ENCODE data around the gene TMUB2. TPM values are rescaled to one million over a fixed set of nuclear protein-coding genes. Genes with fewer than 3 reads are reported as not detected.

Gene TMUB2
- total and polyA plus RNA-seq, 9 of the 15 experiments (the other 6 are each of a cell fraction or from before 2014, with no cell fraction given): 4.1 to 29.8 (median 16.3) TPM

DNA sequence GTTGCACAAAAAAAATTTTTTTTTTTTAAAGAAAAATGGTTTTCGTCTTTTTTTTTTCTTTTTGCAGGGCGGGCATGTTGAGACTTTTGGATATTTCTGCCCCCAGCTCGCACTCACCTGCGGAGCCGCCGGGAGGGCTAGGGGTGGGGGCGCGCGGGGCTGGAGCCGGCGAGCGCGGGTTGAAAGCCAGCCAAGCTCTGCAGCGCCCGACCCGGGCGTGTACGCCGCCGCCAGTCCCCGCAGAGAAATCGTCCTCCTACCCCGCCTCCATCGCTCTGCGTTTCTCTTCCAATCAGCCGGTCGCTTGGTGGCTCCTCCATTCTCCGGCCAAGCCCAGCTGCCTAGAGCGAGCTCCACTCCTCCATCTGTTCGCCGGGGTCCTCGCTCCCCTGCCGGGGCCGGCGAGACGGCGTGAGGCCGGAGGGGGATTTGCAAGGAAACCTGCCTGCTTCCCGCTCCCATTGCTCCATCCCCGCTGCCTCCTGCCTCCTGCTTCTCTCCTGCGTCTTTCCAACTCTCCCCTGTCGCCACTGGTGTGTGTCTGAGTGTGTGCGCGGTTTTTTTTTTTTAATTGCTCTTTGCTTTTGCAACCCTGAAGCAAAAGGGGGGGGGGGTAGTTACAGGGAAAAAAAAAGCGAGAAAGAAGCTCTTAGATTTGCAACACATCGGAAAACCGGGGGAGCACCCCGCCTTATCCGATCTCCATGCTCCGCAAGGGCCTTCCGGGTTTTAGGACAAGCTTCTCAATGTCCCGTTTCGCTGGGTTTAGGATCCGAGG is 34.5 kb downstream of the TMUB2 start (continued):
- TF ChIP-seq IRF1 (CRISPR knock-in tag; IDR thresholded peaks at IDR 0.05; ENCODE audit: borderline replicate concordance) (no peak), NFRKB (IDR thresholded peaks at IDR 0.05; ENCODE audit: low read depth) (peak; percentile 40; the same call in 1 of the 2 replicates), RBM14 (IDR thresholded peaks at IDR 0.05; ENCODE audit: borderline replicate concordance, insufficient read depth, low read depth, low read length) (no peak), U2AF2 (optimal IDR thresholded peaks at IDR 0.05; ENCODE audit: low read depth, low read length) (no peak), POLR2B (IDR thresholded peaks at IDR 0.05; ENCODE audit: low read depth, partially characterized antibody) (peak; percentile 18), KAT7 (CRISPR knock-in tag; IDR thresholded peaks at IDR 0.05; ENCODE audit: borderline replicate concordance) (no peak), ZNF75A (CRISPR knock-in tag; IDR thresholded peaks at IDR 0.05) (no peak), RB1 (IDR thresholded peaks at IDR 0.05; ENCODE audit: low read depth) (peak; percentile 24; the same call in 1 of the 2 replicates), KLF10 (CRISPR knock-in tag; IDR thresholded peaks at IDR 0.05) (no peak), BHLHE40 (IDR thresholded peaks at IDR 0.05; ENCODE audit: low read length) (no peak), THAP12 (CRISPR knock-in tag; IDR thresholded peaks at IDR 0.05) (peak; percentile 75), TGIF2 (CRISPR knock-in tag; IDR thresholded peaks at IDR 0.05) (no peak), CHD1 (IDR thresholded peaks at IDR 0.05; ENCODE audit: low read length) (no peak), ETV1 (tag; conservative IDR thresholded peaks at IDR 0.05; ENCODE audit: low read depth) (no peak), FOXA3 (CRISPR knock-in tag; conservative IDR thresholded peaks at IDR 0.05 in 1 of 2, IDR thresholded peaks at IDR 0.05 in 1 of 2) (no peak), SMAD4 (CRISPR knock-in tag; conservative IDR thresholded peaks at IDR 0.05) (0 out of 2 replicates have a peak, but pooled peaks have one; percentile 42), ZNF280A (IDR thresholded peaks at IDR 0.05; ENCODE audit: low read depth, partially characterized antibody) (no peak)
- TF ChIP-seq, protein P1, sequence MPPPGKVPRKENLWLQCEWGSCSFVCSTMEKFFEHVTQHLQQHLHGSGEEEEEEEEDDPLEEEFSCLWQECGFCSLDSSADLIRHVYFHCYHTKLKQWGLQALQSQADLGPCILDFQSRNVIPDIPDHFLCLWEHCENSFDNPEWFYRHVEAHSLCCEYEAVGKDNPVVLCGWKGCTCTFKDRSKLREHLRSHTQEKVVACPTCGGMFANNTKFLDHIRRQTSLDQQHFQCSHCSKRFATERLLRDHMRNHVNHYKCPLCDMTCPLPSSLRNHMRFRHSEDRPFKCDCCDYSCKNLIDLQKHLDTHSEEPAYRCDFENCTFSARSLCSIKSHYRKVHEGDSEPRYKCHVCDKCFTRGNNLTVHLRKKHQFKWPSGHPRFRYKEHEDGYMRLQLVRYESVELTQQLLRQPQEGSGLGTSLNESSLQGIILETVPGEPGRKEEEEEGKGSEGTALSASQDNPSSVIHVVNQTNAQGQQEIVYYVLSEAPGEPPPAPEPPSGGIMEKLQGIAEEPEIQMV (tag; conservative IDR thresholded peaks at IDR 0.05; ENCODE audit: low read depth): no peak
- TF ChIP-seq, protein P2, sequence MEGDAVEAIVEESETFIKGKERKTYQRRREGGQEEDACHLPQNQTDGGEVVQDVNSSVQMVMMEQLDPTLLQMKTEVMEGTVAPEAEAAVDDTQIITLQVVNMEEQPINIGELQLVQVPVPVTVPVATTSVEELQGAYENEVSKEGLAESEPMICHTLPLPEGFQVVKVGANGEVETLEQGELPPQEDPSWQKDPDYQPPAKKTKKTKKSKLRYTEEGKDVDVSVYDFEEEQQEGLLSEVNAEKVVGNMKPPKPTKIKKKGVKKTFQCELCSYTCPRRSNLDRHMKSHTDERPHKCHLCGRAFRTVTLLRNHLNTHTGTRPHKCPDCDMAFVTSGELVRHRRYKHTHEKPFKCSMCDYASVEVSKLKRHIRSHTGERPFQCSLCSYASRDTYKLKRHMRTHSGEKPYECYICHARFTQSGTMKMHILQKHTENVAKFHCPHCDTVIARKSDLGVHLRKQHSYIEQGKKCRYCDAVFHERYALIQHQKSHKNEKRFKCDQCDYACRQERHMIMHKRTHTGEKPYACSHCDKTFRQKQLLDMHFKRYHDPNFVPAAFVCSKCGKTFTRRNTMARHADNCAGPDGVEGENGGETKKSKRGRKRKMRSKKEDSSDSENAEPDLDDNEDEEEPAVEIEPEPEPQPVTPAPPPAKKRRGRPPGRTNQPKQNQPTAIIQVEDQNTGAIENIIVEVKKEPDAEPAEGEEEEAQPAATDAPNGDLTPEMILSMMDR (IDR thresholded peaks at IDR 0.05 in 2 of 3, conservative IDR thresholded peaks at IDR 0.05 in 1 of 3; ENCODE audit: insufficient read depth in 2 of 3, low read depth in 1 of 3, low read length in 3 of 3): no peak

All from K562 (cell line).